Measurements from ENCODE around the gene LMBRD2. TPM values are rescaled to one million over a fixed set of nuclear protein-coding genes. Genes with fewer than 3 reads are reported as not detected.

LMBRD2 gene
- total RNA-seq, 1 experiment from 2014 or later = 6.4 TPM

- intact Hi-C loops (cut with micrococcal nuclease; ENCODE audit: unreplicated experiment) = loop anchor here (10.0 kb wide), 1 partner anchor 722 kb away; the partner anchor contains the start of gene NIPBL
- peak overlapping the region; percentile 81 for H3K27ac ChIP-seq (ENCODE audit: low read depth, low read length, poor library complexity, severe bottlenecking)
- DNase-seq (ENCODE audit: low spot score) = no peak
- no peaks in the 10 kb centered on the region for H3K9me3 ChIP-seq (ENCODE audit: low read depth, low read length, poor library complexity, severe bottlenecking)
- peaks cover 41% of the 10 kb centered on the region for H3K36me3 ChIP-seq (ENCODE audit: insufficient read depth, low read length, poor library complexity, severe bottlenecking)
- H3K4me1 ChIP-seq (ENCODE audit: insufficient read depth, low read length, poor library complexity, severe bottlenecking) = peaks cover 44% of the 10 kb centered on the region
- no TSS peak for BruUV-seq (replicated peaks)
- ChIA-PET POLR2A (ENCODE audit: low non-redundant PET) (no interaction called here), CTCF (interaction anchor here (1.5 kb wide), 1 partner anchor 74 kb away, joined by 4 read pairs; no protein-coding TSS in a partner anchor)
- H3K27me3 ChIP-seq (replicated peaks; ENCODE audit: insufficient read depth, low read depth, low read length, poor library complexity) = no peaks in the 10 kb centered on the region
- H3K4me3 ChIP-seq (ENCODE audit: low read depth, low read length, poor library complexity, severe bottlenecking) = peak overlapping the region; percentile 91
- TF ChIP-seq EZH2 (IDR thresholded peaks at IDR 0.05; ENCODE audit: borderline replicate concordance, low read depth, low read length, poor library complexity, severe bottlenecking) (no peak), CTCF (conservative IDR thresholded peaks at IDR 0.05; ENCODE audit: low read depth, low read length) (no peak)
Observed at GRCh38 chr5:36153298-36153677, 1.6 kb upstream of the LMBRD2 start.

GRCh38 chr5:36152324-36153297, 924 bp upstream of the LMBRD2 start:
- peak overlapping the region; percentile 81 for H3K27ac ChIP-seq (ENCODE audit: low read depth, low read length, poor library complexity, severe bottlenecking)
- no peaks in the 10 kb centered on the region for H3K9me3 ChIP-seq (ENCODE audit: low read depth, low read length, poor library complexity, severe bottlenecking)
- TF ChIP-seq CTCF (conservative IDR thresholded peaks at IDR 0.05; ENCODE audit: low read depth, low read length) (no peak), EZH2 (IDR thresholded peaks at IDR 0.05; ENCODE audit: borderline replicate concordance, low read depth, low read length, poor library complexity, severe bottlenecking) (no peak)
- DNase-seq (ENCODE audit: low spot score) = peak; percentile 24
- H3K27me3 ChIP-seq (replicated peaks; ENCODE audit: insufficient read depth, low read depth, low read length, poor library complexity) = no peaks in the 10 kb centered on the region
- H3K36me3 ChIP-seq (ENCODE audit: insufficient read depth, low read length, poor library complexity, severe bottlenecking) = peaks cover 41% of the 10 kb centered on the region
- ChIA-PET POLR2A (ENCODE audit: low non-redundant PET) (no interaction called here), CTCF (interaction anchor here (1.5 kb wide), 1 partner anchor 73 kb away, joined by 4 read pairs; no protein-coding TSS in a partner anchor)
- peaks cover 38% of the 10 kb centered on the region for H3K4me1 ChIP-seq (ENCODE audit: insufficient read depth, low read length, poor library complexity, severe bottlenecking)
- intact Hi-C loops (cut with micrococcal nuclease; ENCODE audit: unreplicated experiment) = loop anchor here (10.0 kb wide), 1 partner anchor 722 kb away; the partner anchor contains the start of gene NIPBL
- BruUV-seq (replicated peaks) = TSS peak; percentile 67
- H3K4me3 ChIP-seq (ENCODE audit: low read depth, low read length, poor library complexity, severe bottlenecking) = peak overlapping the region; percentile 91

GRCh38 chr5:36150676-36151433, 832 bp downstream of the LMBRD2 start:
- Histone ChIP-seq H3K27ac (ENCODE audit: low read depth, low read length, poor library complexity, severe bottlenecking) (peak overlapping the region; percentile 81), H3K9me3 (ENCODE audit: low read depth, low read length, poor library complexity, severe bottlenecking) (no peaks in the 10 kb centered on the region), H3K36me3 (ENCODE audit: insufficient read depth, low read length, poor library complexity, severe bottlenecking) (peaks cover 23% of the 10 kb centered on the region), H3K4me1 (ENCODE audit: insufficient read depth, low read length, poor library complexity, severe bottlenecking) (peaks cover 20% of the 10 kb centered on the region), H3K4me3 (ENCODE audit: low read depth, low read length, poor library complexity, severe bottlenecking) (peak overlapping the region; percentile 91), H3K27me3 (replicated peaks; ENCODE audit: insufficient read depth, low read depth, low read length, poor library complexity) (no peaks in the 10 kb centered on the region)
- peak; percentile 83 for DNase-seq (ENCODE audit: low spot score)
- intact Hi-C loops (cut with micrococcal nuclease; ENCODE audit: unreplicated experiment) = loop anchor here (10.0 kb wide), 1 partner anchor 724 kb away; the partner anchor contains the start of gene NIPBL
- TSS peak; percentile 37 for BruUV-seq (replicated peaks)
- TF ChIP-seq CTCF (conservative IDR thresholded peaks at IDR 0.05; ENCODE audit: low read depth, low read length) = no peak
- no peak for TF ChIP-seq EZH2 (IDR thresholded peaks at IDR 0.05; ENCODE audit: borderline replicate concordance, low read depth, low read length, poor library complexity, severe bottlenecking)
- ChIA-PET POLR2A (ENCODE audit: low non-redundant PET) (interaction anchor here (0.7 kb wide), 2 partner anchors 80 to 87 kb away, joined by 3 read pairs; no protein-coding TSS in a partner anchor), CTCF (interaction anchor here (1.0 to 1.2 kb wide), 2 partner anchors 60 to 72 kb away, joined by 3 read pairs; no protein-coding TSS in a partner anchor)
